PC-3 (cell line): Measurements from ENCODE around the gene RNF169. TPM values are rescaled to one million over a fixed set of nuclear protein-coding genes. Genes with fewer than 3 reads are reported as not detected.
A peak's percentile ranks its signal among the peaks of the same experiment; 100 is the strongest.

Experiments used
- ATAC-seq: fragments of 200-7000 bp; cut with Tn5 transposase; 2 replicates; pipeline ENCODE4 v1.9.1; 2020; ENCODE audit warnings: mild to moderate bottlenecking, moderate library complexity
- BruUV-seq: library from RNA; stranded (reverse); fragments of 400-500 nt; replicated peaks from 2 replicates; lab custom pipeline; 2021; lab: Mats Ljungman, UMichigan
- CTCF ChIA-PET: fragments of 300-600 bp; sonication (Branson Sonifier 250); formaldehyde crosslinking; loops from one replicate; lab custom pipeline; 2022; ENCODE audit warnings: antibody characterized with exemption; lab: Charles Lee
- POLR2A ChIA-PET: fragments of 300-600 bp; sonication (Branson Sonifier 250); formaldehyde crosslinking; loops from one replicate; lab custom pipeline; 2022; ENCODE audit warnings: antibody characterized with exemption; ENCODE audit not compliant: unreplicated experiment; lab: Charles Lee
- DNase-seq: peaks from one replicate; pipeline ENCODE4 v3.0.0-alpha.2; 2015
- H2AFZ ChIP-seq: fragments of 300-600 bp; sonication (generic); 2 replicates; pipeline ENCODE4 v1.6.0; 2016; ENCODE audit warnings: antibody characterized with exemption, low read length
- H3F3A ChIP-seq: fragments of 300-600 bp; sonication (generic); one replicate; pipeline ENCODE4 v1.6.0; 2017; ENCODE audit warnings: antibody characterized with exemption, low read length, control low read depth, mild to moderate bottlenecking; ENCODE audit not compliant: unreplicated experiment
- H3K27ac ChIP-seq: fragments of 300-600 bp; sonication (generic); 2 replicates; pipeline ENCODE4 v1.5.1; 2016; ENCODE audit warnings: mild to moderate bottlenecking, low read length
- H3K27me3 ChIP-seq: fragments of 300-600 bp; sonication (generic); 2 replicates; pipeline ENCODE4 v1.6.1; 2016; ENCODE audit warnings: low read length, mixed read lengths
- H3K36me3 ChIP-seq: fragments of 300-600 bp; sonication (generic); 2 replicates; pipeline ENCODE4 v1.6.1; 2016; ENCODE audit warnings: low read depth, mixed run types, low read length, mixed read lengths
- H3K4me1 ChIP-seq: fragments of 300-600 bp; sonication (generic); 2 replicates; pipeline ENCODE4 v1.5.1; 2016; ENCODE audit warnings: low read length; ENCODE audit not compliant: insufficient read depth
- H3K4me2 ChIP-seq: fragments of 300-600 bp; sonication (generic); 2 replicates; pipeline ENCODE4 v1.6.0; 2016; ENCODE audit warnings: low read length
- H3K4me3 ChIP-seq: fragments of 300-600 bp; sonication (generic); 2 replicates; pipeline ENCODE4 v1.5.1; 2016; ENCODE audit warnings: mild to moderate bottlenecking, low read length, mixed read lengths
- H3K79me2 ChIP-seq: fragments of 300-600 bp; sonication (generic); 2 replicates; pipeline ENCODE4 v1.6.1; 2017; ENCODE audit warnings: low read length, mixed read lengths
- H3K9ac ChIP-seq: fragments of 300-600 bp; sonication (generic); 2 replicates; pipeline ENCODE4 v1.6.0; 2016; ENCODE audit warnings: mild to moderate bottlenecking, low read length
- H3K9me2 ChIP-seq: fragments of 300-600 bp; sonication (generic); replicated peaks from 2 replicates; pipeline ENCODE4 v1.6.1; 2016; ENCODE audit warnings: mixed run types, low read length, mixed read lengths
- H3K9me3 ChIP-seq: fragments of 300-600 bp; sonication (generic); 2 replicates; pipeline ENCODE4 v1.6.1; 2016; ENCODE audit warnings: low read length, mixed read lengths
- H4K20me1 ChIP-seq: fragments of 300-600 bp; sonication (generic); 2 replicates; pipeline ENCODE4 v1.6.1; 2016; ENCODE audit warnings: low read length, mixed read lengths
- EZH2 ChIP-seq: fragments of 300-600 bp; sonication (generic); IDR thresholded peaks from one replicate; pipeline ENCODE4 v1.6.1; 2017; ENCODE audit warnings: antibody characterized with exemption, mild to moderate bottlenecking, low read length; ENCODE audit not compliant: unreplicated experiment
- EZH2phosphoT487 ChIP-seq: fragments of 300-600 bp; sonication (generic); IDR thresholded peaks from 2 replicates; pipeline ENCODE4 v1.6.1; 2018; ENCODE audit warnings: mild to moderate bottlenecking, antibody characterized with exemption, low read length, borderline replicate concordance
- intact Hi-C: fragments of 100-400 bp; cut with micrococcal nuclease; formaldehyde crosslinking; loops from 2 replicates; pipeline ENCODE4 v1.9.0; 2023
- total RNA-seq: library from RNA; depleted of rRNA; stranded (reverse); fragments of >200 nt; gene quantifications from 2 replicates; pipeline ENCODE4 v1.2.3, GENCODE V29; 2014
- TF ChIP-seq, protein P1 (sequence below): fragments of 300-600 bp; sonication (generic); conservative IDR thresholded peaks from 2 replicates; pipeline ENCODE4 v1.5.1; 2017; ENCODE audit warnings: antibody characterized with exemption, low read depth, mild to moderate bottlenecking, low read length

RNF169 gene
- total RNA-seq, 1 experiment from 2014 or later: 20.4 TPM

DNA sequence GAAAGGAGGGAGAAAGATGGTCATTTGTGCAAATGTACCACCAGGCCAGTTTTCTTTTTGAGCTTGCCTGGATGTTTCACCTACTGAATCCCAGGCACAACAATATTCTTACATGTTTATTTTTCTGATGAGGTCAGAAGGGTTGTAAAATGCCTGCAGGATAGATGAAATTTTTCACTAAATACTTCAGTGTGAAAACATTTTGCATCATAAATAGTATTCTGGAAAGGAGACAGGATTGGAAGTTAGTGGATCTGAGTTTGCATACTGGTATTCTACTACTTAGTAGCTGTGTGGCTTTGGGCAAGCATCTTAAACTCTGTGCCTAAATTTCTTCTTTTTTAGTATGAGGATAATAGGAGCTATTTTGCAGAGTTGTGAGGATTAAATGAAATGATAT lies 24.8 kb downstream of the RNF169 start:
- Histone ChIP-seq H2AFZ (no peak overlapping the region), H3K9me3 (no peaks in the 10 kb centered on the region), H3K27ac (no peak overlapping the region), H4K20me1 (peaks cover 23% of the 10 kb centered on the region), H3K36me3 (no peaks in the 10 kb centered on the region; the same call in 1 of the 2 replicates), H3K4me3 (no peak overlapping the region), H3K9me2 (no peaks in the 10 kb centered on the region), H3K4me1 (no peaks in the 10 kb centered on the region), H3K27me3 (no peaks in the 10 kb centered on the region), H3K9ac (no peak overlapping the region), H3K79me2 (peaks cover 100% of the 10 kb centered on the region), H3K4me2 (no peak overlapping the region), H3F3A (no peaks in the 10 kb centered on the region)
- intact Hi-C loops: no loop called here
- BruUV-seq: no TSS peak
- ChIA-PET CTCF (interaction anchor here (0.6 kb wide), 1 partner anchor 9 kb away, joined by 6 read pairs; no protein-coding TSS in a partner anchor), POLR2A (no interaction called here)
- ATAC-seq (peak; percentile 39; the same call in 1 of the 2 replicates), DNase-seq (no peak)
- no peak for TF ChIP-seq EZH2phosphoT487
- no peak for TF ChIP-seq EZH2
- TF ChIP-seq, protein P1, sequence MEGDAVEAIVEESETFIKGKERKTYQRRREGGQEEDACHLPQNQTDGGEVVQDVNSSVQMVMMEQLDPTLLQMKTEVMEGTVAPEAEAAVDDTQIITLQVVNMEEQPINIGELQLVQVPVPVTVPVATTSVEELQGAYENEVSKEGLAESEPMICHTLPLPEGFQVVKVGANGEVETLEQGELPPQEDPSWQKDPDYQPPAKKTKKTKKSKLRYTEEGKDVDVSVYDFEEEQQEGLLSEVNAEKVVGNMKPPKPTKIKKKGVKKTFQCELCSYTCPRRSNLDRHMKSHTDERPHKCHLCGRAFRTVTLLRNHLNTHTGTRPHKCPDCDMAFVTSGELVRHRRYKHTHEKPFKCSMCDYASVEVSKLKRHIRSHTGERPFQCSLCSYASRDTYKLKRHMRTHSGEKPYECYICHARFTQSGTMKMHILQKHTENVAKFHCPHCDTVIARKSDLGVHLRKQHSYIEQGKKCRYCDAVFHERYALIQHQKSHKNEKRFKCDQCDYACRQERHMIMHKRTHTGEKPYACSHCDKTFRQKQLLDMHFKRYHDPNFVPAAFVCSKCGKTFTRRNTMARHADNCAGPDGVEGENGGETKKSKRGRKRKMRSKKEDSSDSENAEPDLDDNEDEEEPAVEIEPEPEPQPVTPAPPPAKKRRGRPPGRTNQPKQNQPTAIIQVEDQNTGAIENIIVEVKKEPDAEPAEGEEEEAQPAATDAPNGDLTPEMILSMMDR: no peak

DNA sequence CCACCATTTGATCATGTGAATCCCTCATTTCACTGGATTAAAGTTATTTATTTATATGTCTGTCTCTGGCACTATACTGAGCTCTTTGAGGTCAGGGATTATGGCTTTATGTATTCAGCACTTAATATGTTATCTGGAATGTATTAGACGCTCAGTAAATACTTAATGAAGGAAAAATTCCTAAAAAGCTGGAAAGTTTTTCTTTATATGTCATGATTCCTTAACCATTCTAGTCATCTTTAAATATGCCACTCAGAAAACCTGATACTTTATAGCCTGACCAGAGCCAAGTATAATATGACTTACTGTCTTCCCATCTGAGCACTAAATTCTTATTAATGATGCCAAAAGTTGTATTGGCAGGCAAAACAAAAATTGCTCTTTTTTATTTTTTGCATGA lies 27.1 kb downstream of the RNF169 start:
- Histone ChIP-seq H3K4me3 (no peak overlapping the region), H3F3A (no peaks in the 10 kb centered on the region), H4K20me1 (peaks cover 29% of the 10 kb centered on the region), H3K9ac (no peak overlapping the region), H2AFZ (no peak overlapping the region), H3K9me2 (no peaks in the 10 kb centered on the region), H3K27me3 (no peaks in the 10 kb centered on the region), H3K36me3 (no peaks in the 10 kb centered on the region; the same call in 1 of the 2 replicates), H3K4me2 (no peak overlapping the region), H3K4me1 (no peaks in the 10 kb centered on the region), H3K27ac (no peak overlapping the region), H3K79me2 (peaks cover 100% of the 10 kb centered on the region), H3K9me3 (no peaks in the 10 kb centered on the region)
- TF ChIP-seq EZH2 (no peak), EZH2phosphoT487 (no peak)
- TF ChIP-seq, protein P1: no peak
- BruUV-seq: no TSS peak
- POLR2A ChIA-PET: no interaction called here
- intact Hi-C loops: no loop called here
- CTCF ChIA-PET: no interaction called here
- ATAC-seq (no peak), DNase-seq (peak; percentile 9)

DNA sequence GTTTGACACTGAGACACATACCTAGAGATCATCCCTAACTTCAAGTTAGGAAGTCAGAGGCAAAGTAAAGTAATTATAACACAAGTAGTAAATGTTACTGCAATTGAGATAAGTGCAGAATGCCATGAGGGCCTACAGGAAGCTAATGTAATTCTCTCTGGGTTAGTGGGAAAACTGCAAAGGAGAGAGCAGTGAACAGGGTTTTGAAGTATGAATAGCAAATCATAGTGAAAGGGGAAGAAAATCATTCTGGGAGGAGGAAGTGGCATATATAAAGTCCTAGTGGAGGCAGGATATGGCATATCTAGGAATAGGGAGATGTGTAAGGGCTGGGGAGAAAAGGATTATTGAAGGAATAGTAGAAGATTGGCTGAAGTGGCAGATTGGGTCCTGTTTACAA lies 27.9 kb downstream of the RNF169 start:
- H3K4me2 ChIP-seq: no peak overlapping the region
- ATAC-seq: no peak
- intact Hi-C loops: no loop called here
- TF ChIP-seq EZH2phosphoT487 (no peak), EZH2 (no peak)
- TF ChIP-seq, protein P1: no peak
- H3K79me2 ChIP-seq: peaks cover 100% of the 10 kb centered on the region
- no peaks in the 10 kb centered on the region for H3K27me3 ChIP-seq
- no peaks in the 10 kb centered on the region for H3K4me1 ChIP-seq
- no peaks in the 10 kb centered on the region for H3K9me2 ChIP-seq
- no peak overlapping the region for H2AFZ ChIP-seq
- no peak overlapping the region for H3K9ac ChIP-seq
- H3K36me3 ChIP-seq: no peaks in the 10 kb centered on the region; the same call in 1 of the 2 replicates
- ChIA-PET CTCF (no interaction called here), POLR2A (no interaction called here)
- H4K20me1 ChIP-seq: peaks cover 29% of the 10 kb centered on the region
- H3K27ac ChIP-seq: no peak overlapping the region
- no peak overlapping the region for H3K4me3 ChIP-seq
- H3F3A ChIP-seq: no peaks in the 10 kb centered on the region
- no TSS peak for BruUV-seq
- H3K9me3 ChIP-seq: no peaks in the 10 kb centered on the region
- no peak for DNase-seq
